GM21576 (cell line): ENCODE results near the gene SMOC2.
"Not testable (repeated sequence)": the region's sequence is repeated elsewhere in the genome, so short reads cannot be mapped to it uniquely, and the experiment has no call there.

Source experiments
- ATAC-seq: cut with Tn5 transposase; IDR thresholded peaks from one replicate; pipeline ENCODE4 v1.9.1; 2021; ENCODE audit warnings: mild to moderate bottlenecking, moderate library complexity; ENCODE audit not compliant: unreplicated experiment

Gene SMOC2

DNA sequence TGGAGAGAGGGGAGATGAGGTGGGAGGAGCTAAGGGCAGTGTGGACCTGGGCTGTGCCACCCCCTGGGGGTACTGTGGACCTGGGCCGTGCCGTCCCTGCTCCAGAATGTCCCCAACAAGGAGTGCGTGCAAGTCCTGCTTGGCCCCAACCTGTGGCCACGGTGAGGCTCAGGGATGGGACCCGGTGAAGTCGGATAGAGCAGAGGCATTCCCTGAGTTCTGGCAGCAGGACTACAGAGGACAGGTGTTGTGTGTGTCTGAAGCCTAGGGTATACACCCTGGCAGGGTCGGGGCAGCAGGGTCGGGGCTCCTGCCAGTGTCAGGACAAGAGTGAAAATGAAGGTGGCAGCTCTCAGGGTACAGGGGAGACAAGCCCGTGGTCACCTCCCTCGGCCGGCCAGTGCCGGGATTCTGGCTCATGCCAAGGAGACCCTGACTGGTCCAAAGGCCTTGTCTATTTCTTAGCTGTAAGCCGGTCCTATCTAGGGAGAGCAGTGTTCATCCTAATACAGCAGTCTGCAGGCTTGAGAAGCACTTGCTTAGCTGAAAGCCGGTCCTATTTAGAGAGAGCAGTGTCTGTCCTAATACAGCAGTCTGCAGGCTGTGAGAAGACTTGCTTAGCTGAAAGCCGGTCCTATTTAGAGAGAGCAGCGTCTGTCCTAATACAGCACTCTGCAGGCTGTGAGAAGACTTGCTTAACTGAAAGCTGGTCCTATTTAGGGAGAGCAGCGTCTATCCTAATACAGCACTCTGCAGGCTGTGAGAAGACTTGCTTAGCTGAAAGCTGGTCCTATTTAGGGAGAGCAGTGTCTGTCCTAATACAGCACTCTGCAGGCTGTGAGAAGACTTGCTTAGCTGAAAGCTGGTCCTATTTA, 95.9 kb downstream of the SMOC2 start:
- no peak for ATAC-seq

DNA sequence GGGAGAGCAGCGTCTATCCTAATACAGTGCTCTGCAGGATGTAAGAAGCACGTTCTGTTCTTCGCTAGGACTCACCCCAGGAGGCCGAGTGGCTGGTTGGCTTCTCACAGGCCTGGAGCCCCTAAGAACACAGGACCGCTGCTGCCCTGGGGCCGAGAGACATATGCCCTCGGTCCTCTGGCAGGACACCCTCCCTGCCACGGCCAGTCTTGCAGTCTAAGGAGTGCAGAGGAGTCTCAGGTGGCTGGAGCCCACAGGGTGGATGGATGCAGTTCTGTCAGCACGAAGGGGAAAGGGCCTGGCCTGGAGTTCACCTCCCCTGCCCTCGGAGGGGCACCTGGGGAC, 96.5 kb downstream of the SMOC2 start:
- ATAC-seq: no peak

DNA sequence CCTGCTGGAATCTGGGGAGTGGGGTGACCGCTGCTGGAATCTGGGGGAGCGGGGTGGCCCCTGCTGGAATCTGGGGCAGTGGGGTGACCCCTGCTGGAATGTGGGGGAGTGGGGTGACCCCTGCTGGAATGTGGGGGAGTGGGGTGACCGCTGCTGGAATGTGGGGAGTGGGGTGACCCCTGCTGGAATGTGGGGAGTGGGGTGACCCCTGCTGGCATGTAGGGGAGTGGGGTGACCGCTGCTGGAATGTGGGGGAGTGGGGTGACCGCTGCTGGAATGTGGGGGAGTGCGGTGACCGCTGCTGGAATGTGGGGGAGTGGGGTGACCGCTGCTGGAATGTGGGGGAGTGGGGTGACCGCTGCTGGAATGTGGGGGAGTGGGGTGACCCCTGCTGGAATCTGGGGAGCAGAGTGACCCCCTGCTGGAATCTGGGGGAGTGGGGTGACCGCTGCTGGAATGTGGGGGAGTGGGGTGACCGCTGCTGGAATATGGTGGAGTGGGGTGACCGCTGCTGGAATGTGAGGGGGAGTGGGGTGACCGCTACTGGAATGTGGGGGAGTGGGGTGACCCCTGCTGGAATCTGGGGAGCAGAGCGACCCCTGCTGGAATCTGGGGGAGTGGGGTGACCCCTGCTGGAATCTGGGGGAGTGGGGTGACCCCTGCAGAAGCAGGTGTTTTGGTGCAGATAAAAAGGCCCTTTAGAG, 97.4 kb downstream of the SMOC2 start:
- ATAC-seq: not testable (repeated sequence)

GRCh38 chr6:168538892-168539811, 98.2 kb downstream of the SMOC2 start:
- ATAC-seq: no peak

GRCh38 chr6:168540713-168541291, 99.8 kb downstream of the SMOC2 start:
- ATAC-seq: no peak

DNA sequence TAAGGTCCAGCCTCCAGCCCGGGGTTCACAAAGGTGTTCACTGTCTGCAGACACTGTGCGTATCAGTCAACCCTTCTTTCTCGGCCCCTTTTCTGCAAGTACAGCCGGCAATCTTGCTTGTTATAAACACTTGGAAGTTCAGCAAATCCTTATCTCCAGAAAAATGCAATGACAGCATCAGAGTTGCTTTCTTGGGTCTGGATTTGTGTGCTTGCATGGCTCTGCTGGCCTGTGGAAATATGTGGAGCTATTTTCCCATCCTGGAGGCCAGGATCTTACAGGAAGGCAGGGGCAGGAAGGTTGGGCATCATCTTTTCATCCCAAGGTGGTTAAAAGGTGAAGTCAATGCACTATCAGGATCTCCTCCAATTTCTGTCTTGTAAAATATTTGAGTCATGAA, 100.3 kb downstream of the SMOC2 start:
- ATAC-seq: no peak

- ATAC-seq: no peak
Observed at GRCh38 chr6:168542301-168542700, 101.3 kb downstream of the SMOC2 start.

- ATAC-seq: no peak
Observed at GRCh38 chr6:168545428-168545827, 104.4 kb downstream of the SMOC2 start.

DNA sequence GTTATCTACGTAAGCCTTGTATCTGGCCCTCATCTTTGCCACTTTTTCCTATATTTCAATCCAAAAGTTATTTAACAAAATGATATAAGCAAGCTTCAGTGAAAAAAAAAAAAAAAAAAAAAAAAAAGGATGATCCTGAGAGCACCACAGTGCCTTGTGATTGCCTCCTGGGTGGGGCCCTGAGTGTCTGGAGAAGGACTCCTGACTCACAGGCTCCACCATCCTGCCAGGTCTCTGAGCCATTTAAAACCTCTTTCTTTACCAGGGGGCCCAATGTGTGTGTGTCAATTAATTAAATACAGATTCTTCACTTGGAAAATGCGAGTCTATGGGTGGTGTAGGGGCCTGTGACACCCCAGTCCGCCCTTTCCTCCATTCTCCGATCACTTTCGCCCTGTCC, 105.2 kb downstream of the SMOC2 start:
- no peak for ATAC-seq

GRCh38 chr6:168546730-168547129, 105.7 kb downstream of the SMOC2 start:
- no peak for ATAC-seq

DNA sequence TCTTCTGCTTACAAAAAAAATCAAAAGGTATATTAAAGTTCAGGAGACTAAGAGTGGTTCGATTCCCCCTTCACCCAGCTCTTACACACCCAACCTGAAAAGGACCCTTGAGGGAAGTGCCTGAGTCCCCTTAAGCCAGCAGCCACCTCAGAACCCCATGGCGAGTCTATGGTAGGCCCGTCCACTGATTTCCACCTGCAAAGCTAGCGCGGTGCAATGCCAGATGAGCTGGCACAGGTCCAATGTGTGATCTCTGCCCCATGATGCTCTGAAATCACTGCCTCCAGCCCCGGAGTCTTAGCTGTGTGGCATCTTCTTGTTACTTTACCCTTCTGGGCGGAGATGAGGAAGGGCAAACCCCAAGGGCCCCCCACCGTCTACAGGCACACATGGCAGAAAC, 109.3 kb downstream of the SMOC2 start:
- no peak for ATAC-seq

- no peak for ATAC-seq
Observed at GRCh38 chr6:168554472-168554871, 113.5 kb downstream of the SMOC2 start.

DNA sequence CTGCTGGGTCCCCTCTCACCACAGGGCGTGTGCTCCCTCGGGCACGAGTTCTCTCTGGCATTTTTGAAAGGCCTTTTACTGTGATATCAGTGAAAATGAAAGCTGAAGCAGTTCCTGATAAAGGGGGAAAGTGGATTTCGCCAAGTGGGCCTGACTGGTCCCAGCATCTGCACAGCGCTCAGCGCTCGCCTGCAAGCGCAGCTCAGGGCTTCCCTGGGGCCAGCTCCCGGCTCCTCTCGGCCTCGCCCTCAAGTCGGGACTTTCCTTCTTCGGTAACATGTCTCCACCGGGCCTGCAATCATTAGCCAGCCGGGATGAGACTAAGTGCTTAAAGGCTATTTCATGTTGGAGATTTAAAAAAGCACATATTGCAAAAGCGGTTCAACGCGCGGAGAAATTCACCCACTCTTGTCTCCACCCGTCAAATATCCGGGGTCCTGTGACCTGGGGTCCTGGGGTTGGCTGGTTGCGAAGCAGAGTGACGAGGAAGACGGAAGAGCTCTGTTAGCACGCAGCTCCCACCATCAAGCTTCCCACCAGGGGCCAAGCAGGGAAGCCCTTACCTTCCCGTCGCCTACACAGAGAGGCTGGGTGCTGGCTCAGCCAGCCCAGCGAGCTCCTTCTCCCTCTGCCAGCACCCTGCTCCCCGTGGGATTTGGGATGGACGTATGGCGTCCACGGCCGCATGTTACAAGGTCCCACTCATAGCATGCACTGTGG, 114.1 kb downstream of the SMOC2 start:
- ATAC-seq: no peak

- ATAC-seq: no peak
Observed at GRCh38 chr6:168555618-168556273, 114.8 kb downstream of the SMOC2 start.

DNA sequence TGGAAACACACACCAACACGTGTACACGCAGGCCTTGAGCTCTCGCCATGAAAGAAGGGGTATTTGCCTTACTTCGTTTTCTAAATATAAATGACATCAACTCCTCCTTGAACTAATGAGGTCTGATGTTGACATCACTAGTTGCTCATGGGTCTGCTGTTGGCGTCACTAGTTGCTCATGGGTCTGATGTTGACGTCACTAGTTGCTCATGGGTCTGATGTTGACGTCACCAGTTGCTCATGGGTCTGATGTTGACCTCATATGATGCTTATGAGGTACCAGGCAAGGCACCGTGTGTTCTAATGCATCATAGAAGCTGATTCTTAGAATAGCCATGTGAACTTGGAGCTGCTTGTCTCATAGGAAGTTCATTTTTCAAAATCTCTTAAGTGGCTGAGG, 116.5 kb downstream of the SMOC2 start:
- ATAC-seq: no peak

DNA sequence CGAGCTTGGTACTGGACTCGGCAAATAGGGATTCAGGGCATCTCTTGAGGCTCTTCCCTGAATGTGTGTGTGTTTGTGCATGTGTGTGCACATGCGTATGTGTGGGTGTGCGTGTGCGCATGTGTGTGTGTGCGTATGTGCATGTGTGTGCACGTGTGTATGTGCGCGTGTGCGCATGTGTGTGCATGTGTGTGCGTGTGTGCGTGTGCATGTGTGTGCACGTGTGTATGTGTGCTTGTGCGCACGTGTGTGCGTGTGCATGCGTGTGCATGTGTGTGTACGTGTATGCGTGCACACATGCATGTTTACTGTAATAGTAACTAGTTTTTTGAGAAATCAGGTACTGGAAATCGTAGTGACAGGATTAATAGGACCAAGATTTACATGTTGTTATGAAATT, 117.7 kb downstream of the SMOC2 start:
- no peak for ATAC-seq

DNA sequence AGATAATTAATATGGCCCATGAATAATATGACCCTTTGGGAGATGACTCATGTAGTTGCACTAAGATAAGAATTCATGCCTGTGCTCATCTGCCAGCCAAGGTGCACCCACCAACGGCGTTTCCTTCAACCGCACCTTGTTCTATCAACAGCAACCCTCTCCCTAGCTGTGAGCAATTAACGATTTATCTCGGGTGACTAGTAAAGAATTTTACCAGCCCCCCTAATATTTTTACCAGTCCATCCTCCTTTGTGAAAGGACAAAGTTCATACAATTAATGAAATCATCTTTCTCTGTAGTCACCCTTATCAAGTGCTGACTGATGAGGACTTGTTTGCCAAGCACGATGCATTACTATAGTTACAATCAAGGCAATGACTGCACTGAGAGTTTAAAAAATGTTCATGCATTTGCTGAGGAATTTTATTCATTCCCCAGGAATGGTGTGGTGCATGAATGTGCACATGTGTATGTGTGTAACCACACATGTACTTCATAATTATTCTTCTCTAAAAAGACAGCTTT, 118.7 kb downstream of the SMOC2 start:
- no peak for ATAC-seq

- ATAC-seq: no peak
Observed at GRCh38 chr6:168560126-168560525, 119.1 kb downstream of the SMOC2 start.

- ATAC-seq: no peak
Observed at GRCh38 chr6:168562576-168563151, 121.7 kb downstream of the SMOC2 start.
